Endothelial cell of umbilical vein (primary cell): ENCODE data around the gene PTPRD.

ENCODE experiments used
- EZH2 ChIP-seq: IDR thresholded peaks from 2 replicates; pipeline ENCODE4 v1.6.1; 2012; ENCODE audit warnings: borderline replicate concordance, low read depth, mild to moderate bottlenecking, moderate library complexity, low read length, inconsistent platforms; ENCODE audit not compliant: severe bottlenecking
- JUN ChIP-seq: IDR thresholded peaks from 2 replicates; pipeline ENCODE4 v1.6.1; 2011; ENCODE audit warnings: borderline replicate concordance, low read depth; ENCODE audit not compliant: insufficient read length, insufficient read depth
- MYC ChIP-seq: IDR thresholded peaks from one replicate; pipeline ENCODE4 v1.6.1; 2011; ENCODE audit warnings: mild to moderate bottlenecking, low read depth, low read length
- POLR2A ChIP-seq: IDR thresholded peaks from 2 replicates; pipeline ENCODE4 v1.6.1; 2012; ENCODE audit warnings: low read depth, mild to moderate bottlenecking, control low read depth, low read length
- POLR2AphosphoS5 ChIP-seq: IDR thresholded peaks from 2 replicates; pipeline ENCODE4 v1.6.1; 2012; ENCODE audit warnings: low read depth, mild to moderate bottlenecking, control low read depth, low read length, moderate library complexity; ENCODE audit not compliant: insufficient read depth
- TF ChIP-seq, protein P1 (sequence below), 2 donors: IDR thresholded peaks; 1 replicate in 1 of 2; 2 replicates in 1 of 2; pipeline ENCODE4 v1.5.1; 2011; ENCODE audit warnings: low read length in 2 of 2, mild to moderate bottlenecking in 2 of 2, moderate library complexity in 2 of 2, control low read depth in 1 of 2, inconsistent platforms in 1 of 2, low read depth in 1 of 2; ENCODE audit not compliant: insufficient read depth in 1 of 2; ENCODE audit errors: extremely low read depth in 1 of 2
- TF ChIP-seq, protein P2 (sequence below): IDR thresholded peaks from 2 replicates; pipeline ENCODE4 v1.6.1; 2011; ENCODE audit not compliant: insufficient read depth, insufficient read length

DNA sequence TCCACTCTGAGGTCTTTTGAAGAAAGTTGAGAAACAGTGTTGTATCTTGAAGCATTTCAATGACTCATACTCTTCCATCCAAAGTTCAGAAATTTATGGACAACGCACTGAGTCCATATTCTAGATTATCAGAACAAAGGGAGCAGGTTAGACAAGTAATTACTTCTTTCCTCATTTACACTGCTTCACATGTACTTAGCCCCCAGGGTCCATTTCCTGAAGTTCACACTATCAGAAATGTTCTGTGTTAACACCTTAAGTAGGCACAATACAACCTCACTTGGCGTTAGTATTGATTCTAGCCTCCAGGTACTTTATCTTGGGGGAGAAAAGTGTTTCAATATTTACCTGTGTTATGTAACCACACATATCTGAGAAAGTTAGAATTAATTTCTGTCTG, 2325.3 kb downstream of the PTPRD start:
- TF ChIP-seq POLR2AphosphoS5 (no peak), EZH2 (no peak), POLR2A (no peak), MYC (no peak), JUN (no peak)
- TF ChIP-seq, protein P1, sequence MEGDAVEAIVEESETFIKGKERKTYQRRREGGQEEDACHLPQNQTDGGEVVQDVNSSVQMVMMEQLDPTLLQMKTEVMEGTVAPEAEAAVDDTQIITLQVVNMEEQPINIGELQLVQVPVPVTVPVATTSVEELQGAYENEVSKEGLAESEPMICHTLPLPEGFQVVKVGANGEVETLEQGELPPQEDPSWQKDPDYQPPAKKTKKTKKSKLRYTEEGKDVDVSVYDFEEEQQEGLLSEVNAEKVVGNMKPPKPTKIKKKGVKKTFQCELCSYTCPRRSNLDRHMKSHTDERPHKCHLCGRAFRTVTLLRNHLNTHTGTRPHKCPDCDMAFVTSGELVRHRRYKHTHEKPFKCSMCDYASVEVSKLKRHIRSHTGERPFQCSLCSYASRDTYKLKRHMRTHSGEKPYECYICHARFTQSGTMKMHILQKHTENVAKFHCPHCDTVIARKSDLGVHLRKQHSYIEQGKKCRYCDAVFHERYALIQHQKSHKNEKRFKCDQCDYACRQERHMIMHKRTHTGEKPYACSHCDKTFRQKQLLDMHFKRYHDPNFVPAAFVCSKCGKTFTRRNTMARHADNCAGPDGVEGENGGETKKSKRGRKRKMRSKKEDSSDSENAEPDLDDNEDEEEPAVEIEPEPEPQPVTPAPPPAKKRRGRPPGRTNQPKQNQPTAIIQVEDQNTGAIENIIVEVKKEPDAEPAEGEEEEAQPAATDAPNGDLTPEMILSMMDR (IDR thresholded peaks at IDR 0.05; ENCODE audit: extremely low read depth in 1 of 2, insufficient read depth in 1 of 2, low read depth in 1 of 2, low read length in 2 of 2), result no peak
- TF ChIP-seq, protein P2, sequence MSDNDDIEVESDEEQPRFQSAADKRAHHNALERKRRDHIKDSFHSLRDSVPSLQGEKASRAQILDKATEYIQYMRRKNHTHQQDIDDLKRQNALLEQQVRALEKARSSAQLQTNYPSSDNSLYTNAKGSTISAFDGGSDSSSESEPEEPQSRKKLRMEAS, result no peak
